WTC11 (cell line): ENCODE results near the gene SH3GL1. TPM values are rescaled to one million over a fixed set of nuclear protein-coding genes. Genes with fewer than 3 reads are reported as not detected.
A peak's percentile ranks its signal among the peaks of the same experiment; 100 is the strongest.

Experiments used
- ATAC-seq: fragments of 200-7000 bp; cut with Tn5 transposase; 2 replicates; pipeline ENCODE4 v1.10.0; 2021; ENCODE audit warnings: mild to moderate bottlenecking, moderate library complexity
- CTCF ChIA-PET: fragments of 300-600 bp; sonication (Branson Sonifier 250); formaldehyde crosslinking; loops from one replicate; lab custom pipeline; 2021; ENCODE audit warnings: antibody characterized with exemption; lab: Charles Lee
- POLR2A ChIA-PET: fragments of 350-600 bp; sonication (Branson Sonifier 250); formaldehyde crosslinking; loops from one replicate; lab custom pipeline; 2021; ENCODE audit warnings: antibody characterized with exemption; lab: Charles Lee
- DNase-seq: peaks from one replicate; pipeline ENCODE4 v3.0.0; 2021; ENCODE audit warnings: low spot score
- H3K27ac Mint-ChIP-seq: 2 replicates; pipeline ENCODE4 v1.8.0; 2021; ENCODE audit warnings: mixed read lengths
- H3K27me3 Mint-ChIP-seq: 2 replicates; pipeline ENCODE4 v1.8.0; 2021; ENCODE audit warnings: low read depth, mild to moderate bottlenecking, moderate library complexity, mixed read lengths
- H3K36me3 Mint-ChIP-seq: 2 replicates; pipeline ENCODE4 v1.8.0; 2021; ENCODE audit warnings: mixed read lengths
- H3K4me1 Mint-ChIP-seq: 2 replicates; pipeline ENCODE4 v1.8.0; 2022; ENCODE audit warnings: mixed read lengths
- H3K4me3 Mint-ChIP-seq: 2 replicates; pipeline ENCODE4 v1.8.0; 2021; ENCODE audit warnings: mild to moderate bottlenecking, moderate library complexity, mixed read lengths
- H3K9me3 Mint-ChIP-seq: 2 replicates; pipeline ENCODE4 v1.8.0; 2021; ENCODE audit warnings: mixed read lengths
- ATF1 ChIP-seq: sonication (generic); formaldehyde crosslinking; IDR thresholded peaks from 2 replicates; pipeline ENCODE4 v1.8.1; 2023; ENCODE audit warnings: mild to moderate bottlenecking, moderate library complexity, missing genetic modification reagents
- CREB1 ChIP-seq: sonication (generic); formaldehyde crosslinking; IDR thresholded peaks from 2 replicates; pipeline ENCODE4 v1.8.0; 2023; ENCODE audit warnings: mild to moderate bottlenecking, missing genetic modification reagents
- CREM ChIP-seq: sonication (generic); formaldehyde crosslinking; IDR thresholded peaks from 2 replicates; pipeline ENCODE4 v1.8.1; 2022; ENCODE audit warnings: mild to moderate bottlenecking, missing genetic modification reagents, moderate library complexity
- ELF4 ChIP-seq: sonication (generic); formaldehyde crosslinking; IDR thresholded peaks from 2 replicates; pipeline ENCODE4 v1.8.1; 2022; ENCODE audit warnings: low read depth, mild to moderate bottlenecking, moderate library complexity, missing genetic modification reagents
- FOXK1 ChIP-seq: sonication (generic); formaldehyde crosslinking; IDR thresholded peaks from 2 replicates; pipeline ENCODE4 v1.8.0; 2022; ENCODE audit warnings: mild to moderate bottlenecking, moderate library complexity, missing genetic modification reagents
- GTF2I ChIP-seq: fragments of 250-450 bp; sonication (Bioruptor Pico); conservative IDR thresholded peaks from 2 replicates; pipeline ENCODE4 v1.4.0; 2021; ENCODE audit warnings: mild to moderate bottlenecking
- KAT7 ChIP-seq: sonication (generic); formaldehyde crosslinking; IDR thresholded peaks from 2 replicates; pipeline ENCODE4 v1.8.1; 2023; ENCODE audit warnings: missing genetic modification reagents, mild to moderate bottlenecking, borderline replicate concordance
- MXD4 ChIP-seq: fragments of 250-450 bp; sonication (Bioruptor Pico); IDR thresholded peaks from 2 replicates; pipeline ENCODE4 v1.8.0; 2021; ENCODE audit warnings: mild to moderate bottlenecking, moderate library complexity, borderline replicate concordance
- NFATC4 ChIP-seq: fragments of 250-450 bp; sonication (Bioruptor Pico); IDR thresholded peaks from 2 replicates; pipeline ENCODE4 v1.9.0; 2021; ENCODE audit warnings: mild to moderate bottlenecking
- NR2C2 ChIP-seq: sonication (generic); formaldehyde crosslinking; IDR thresholded peaks from 2 replicates; pipeline ENCODE4 v1.8.0; 2022; ENCODE audit warnings: mild to moderate bottlenecking, missing genetic modification reagents
- PRRX2 ChIP-seq: fragments of 250-450 bp; sonication (Bioruptor Pico); IDR thresholded peaks from 2 replicates; pipeline ENCODE4 v1.8.0; 2021; ENCODE audit warnings: mild to moderate bottlenecking
- RELA ChIP-seq: sonication (generic); formaldehyde crosslinking; IDR thresholded peaks from 2 replicates; pipeline ENCODE4 v1.8.1; 2022; ENCODE audit warnings: missing genetic modification reagents, mild to moderate bottlenecking, borderline replicate concordance
- SP1 ChIP-seq: sonication (generic); formaldehyde crosslinking; conservative IDR thresholded peaks from 2 replicates; pipeline ENCODE4 v1.8.1; 2022; ENCODE audit warnings: missing genetic modification reagents
- TP53 ChIP-seq: sonication (generic); formaldehyde crosslinking; IDR thresholded peaks from 2 replicates; pipeline ENCODE4 v1.8.1; 2023; ENCODE audit warnings: mild to moderate bottlenecking, missing genetic modification reagents
- USF2 ChIP-seq: sonication (generic); formaldehyde crosslinking; IDR thresholded peaks from 2 replicates; pipeline ENCODE4 v1.8.1; 2023; ENCODE audit warnings: mild to moderate bottlenecking, missing genetic modification reagents, moderate library complexity
- ZNF317 ChIP-seq: sonication (generic); formaldehyde crosslinking; IDR thresholded peaks from 2 replicates; pipeline ENCODE4 v1.8.1; 2023; ENCODE audit warnings: low read depth, mild to moderate bottlenecking, moderate library complexity, missing genetic modification reagents, borderline replicate concordance
- ZNF512 ChIP-seq: sonication (generic); formaldehyde crosslinking; IDR thresholded peaks from 2 replicates; pipeline ENCODE4 v1.8.1; 2022; ENCODE audit warnings: missing genetic modification reagents, borderline replicate concordance
- total RNA-seq: library from RNA; stranded (reverse); gene quantifications from 3 replicates; pipeline ENCODE4 v1.2.3, GENCODE V29; 2021
- TF ChIP-seq, protein P1 (sequence below): sonication (generic); formaldehyde crosslinking; IDR thresholded peaks from 2 replicates; pipeline ENCODE4 v1.8.0; 2023; ENCODE audit warnings: missing genetic modification reagents
- TF ChIP-seq, protein P2 (sequence below): sonication (generic); formaldehyde crosslinking; IDR thresholded peaks from 2 replicates; pipeline ENCODE4 v1.8.0; 2022; ENCODE audit warnings: mild to moderate bottlenecking, missing genetic modification reagents
- TF ChIP-seq, protein P3 (sequence below): fragments of 250-450 bp; sonication (Bioruptor Pico); IDR thresholded peaks from 2 replicates; pipeline ENCODE4 v1.9.0; 2021; ENCODE audit warnings: mild to moderate bottlenecking, borderline replicate concordance
- TF ChIP-seq, protein P4 (sequence below): sonication (generic); formaldehyde crosslinking; conservative IDR thresholded peaks from 2 replicates; pipeline ENCODE4 v1.8.1; 2022; ENCODE audit warnings: mild to moderate bottlenecking, missing genetic modification reagents

SH3GL1 gene
- total RNA-seq, 1 experiment from 2014 or later, result 109 TPM

GRCh38 chr19:4342314-4342614 is 58.1 kb downstream of the SH3GL1 start:
- ChIA-PET CTCF (interaction anchor here (0.5 to 5.7 kb wide), 33 partner anchors 9 to 355 kb away, joined by 3 to 111 read pairs (median 4); partner anchors contain the start of genes CHAF1A, FSD1, PLIN5 and SH3GL1), POLR2A (interaction anchor here (0.6 to 2.2 kb wide), 21 partner anchors 8 to 128 kb away, joined by 3 to 17 read pairs (median 5); partner anchors contain the start of genes CHAF1A, FSD1, SH3GL1 and YJU2)
- DNase-seq, result no peak
- peak overlapping the region; percentile 85 for H3K4me3 Mint-ChIP-seq
- no peak for TF ChIP-seq ELF4 (CRISPR knock-in tag)
- TF ChIP-seq CREM, result no peak
- no peak for TF ChIP-seq NFATC4 (CRISPR knock-in tag)
- TF ChIP-seq, protein P1, sequence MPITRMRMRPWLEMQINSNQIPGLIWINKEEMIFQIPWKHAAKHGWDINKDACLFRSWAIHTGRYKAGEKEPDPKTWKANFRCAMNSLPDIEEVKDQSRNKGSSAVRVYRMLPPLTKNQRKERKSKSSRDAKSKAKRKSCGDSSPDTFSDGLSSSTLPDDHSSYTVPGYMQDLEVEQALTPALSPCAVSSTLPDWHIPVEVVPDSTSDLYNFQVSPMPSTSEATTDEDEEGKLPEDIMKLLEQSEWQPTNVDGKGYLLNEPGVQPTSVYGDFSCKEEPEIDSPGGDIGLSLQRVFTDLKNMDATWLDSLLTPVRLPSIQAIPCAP, result no peak
- no peak for TF ChIP-seq SP1 (CRISPR knock-in tag)
- TF ChIP-seq MXD4 (CRISPR knock-in tag), result no peak
- peak overlapping the region; percentile 97 for H3K27ac Mint-ChIP-seq
- peaks cover 16% of the 10 kb centered on the region for H3K36me3 Mint-ChIP-seq
- no peak for ATAC-seq
- H3K27me3 Mint-ChIP-seq, result peaks cover 12% of the 10 kb centered on the region
- peaks cover 17% of the 10 kb centered on the region for H3K4me1 Mint-ChIP-seq
- H3K9me3 Mint-ChIP-seq, result no peaks in the 10 kb centered on the region

DNA sequence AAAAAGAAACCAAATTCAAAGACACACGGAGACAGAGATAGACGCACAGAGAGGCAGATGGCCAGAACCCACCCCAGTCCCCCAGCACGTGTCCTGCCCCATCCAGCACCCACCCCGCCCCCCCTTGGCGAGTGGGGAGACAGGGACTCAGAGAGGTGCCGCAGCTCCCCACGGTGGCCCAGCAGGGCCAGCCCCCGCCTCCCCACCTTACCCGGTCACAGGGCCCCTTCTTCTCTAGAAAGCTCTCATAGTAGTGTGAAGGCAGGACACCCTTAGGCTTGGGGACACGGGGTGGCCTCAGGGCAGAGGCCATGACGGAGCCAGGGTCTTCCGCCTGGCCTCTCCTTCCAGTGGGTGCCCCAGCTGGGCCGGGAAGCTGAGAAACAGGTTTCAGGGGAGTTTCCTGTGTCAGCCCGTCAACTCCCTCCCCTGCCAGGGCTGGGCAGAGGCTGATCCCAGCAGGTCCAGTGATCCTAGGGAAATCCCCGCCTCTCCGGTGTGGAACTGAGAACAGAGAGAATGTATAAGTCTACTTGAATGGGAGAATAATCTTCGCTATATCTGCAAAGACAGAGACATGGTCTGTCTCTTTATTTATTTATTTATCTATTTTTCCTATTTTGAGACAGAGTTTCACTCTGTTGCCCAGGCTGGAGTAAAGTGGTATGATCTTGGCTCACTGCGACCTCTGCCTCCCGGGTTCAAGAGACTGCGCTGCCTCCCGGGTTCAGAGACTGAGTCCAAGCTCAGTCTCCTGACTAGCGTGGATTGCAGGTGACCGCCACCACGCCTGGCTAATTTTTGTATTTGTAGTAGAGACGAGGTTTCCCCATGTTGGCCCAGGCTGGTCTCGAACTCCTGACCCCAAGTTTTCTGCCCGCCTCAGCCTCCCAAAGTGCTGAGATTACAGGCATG is 61.6 kb downstream of the SH3GL1 start, which contains the start of gene STAP2:
Gene STAP2 (minus strand): TSS at position 387 of the 915 bp plus-strand sequence. CDS start 74 bp downstream, at position 313.
- ChIA-PET POLR2A (interaction anchor here (1.0 kb wide), 1 partner anchor 11 kb away, joined by 4 read pairs; no protein-coding TSS in a partner anchor), CTCF (interaction anchor here (0.6 to 3.9 kb wide), 6 partner anchors 14 to 185 kb away, joined by 3 to 29 read pairs (median 4); no protein-coding TSS in a partner anchor)
- H3K4me3 Mint-ChIP-seq, result peak within 1 kb of the TSS; percentile 67
- ATAC-seq (no peak), DNase-seq (peak; percentile 52)
- TF ChIP-seq ELF4 (CRISPR knock-in tag), result no peak
- no peak for TF ChIP-seq RELA (CRISPR knock-in tag)
- TF ChIP-seq PRRX2 (CRISPR knock-in tag), result no peak
- TF ChIP-seq MXD4 (CRISPR knock-in tag), result no peak
- peaks cover 15% of the 10 kb centered on the region for H3K4me1 Mint-ChIP-seq
- peaks cover 23% of the 10 kb centered on the region for H3K27me3 Mint-ChIP-seq
- peaks cover 16% of the 10 kb centered on the region for H3K9me3 Mint-ChIP-seq
- peaks cover 18% of the 10 kb centered on the region for H3K36me3 Mint-ChIP-seq
- H3K27ac Mint-ChIP-seq, result peak within 1 kb of the TSS; percentile 65

GRCh38 chr19:4337906-4338440 is 62.4 kb downstream of the SH3GL1 start:
- ChIA-PET POLR2A (interaction anchor here (1.0 kb wide), 1 partner anchor 10 kb away, joined by 4 read pairs; no protein-coding TSS in a partner anchor), CTCF (interaction anchor here (1.0 to 3.9 kb wide), 5 partner anchors 15 to 186 kb away, joined by 3 to 29 read pairs (median 5); no protein-coding TSS in a partner anchor)
- peak overlapping the region; percentile 67 for H3K4me3 Mint-ChIP-seq
- peak overlapping the region; percentile 65 for H3K27ac Mint-ChIP-seq
- no peak for ATAC-seq
- no peak for DNase-seq
- H3K36me3 Mint-ChIP-seq, result peaks cover 18% of the 10 kb centered on the region
- H3K4me1 Mint-ChIP-seq, result peaks cover 15% of the 10 kb centered on the region
- peaks cover 24% of the 10 kb centered on the region for H3K27me3 Mint-ChIP-seq
- peaks cover 16% of the 10 kb centered on the region for H3K9me3 Mint-ChIP-seq
- TF ChIP-seq FOXK1 (CRISPR knock-in tag) (no peak), USF2 (CRISPR knock-in tag) (no peak), NR2C2 (CRISPR knock-in tag) (no peak), GTF2I (CRISPR knock-in tag) (no peak), ZNF317 (CRISPR knock-in tag) (no peak), CREB1 (no peak), ZNF512 (CRISPR knock-in tag) (no peak), TP53 (no peak), KAT7 (no peak), ATF1 (CRISPR knock-in tag) (no peak)
- TF ChIP-seq, protein P2, sequence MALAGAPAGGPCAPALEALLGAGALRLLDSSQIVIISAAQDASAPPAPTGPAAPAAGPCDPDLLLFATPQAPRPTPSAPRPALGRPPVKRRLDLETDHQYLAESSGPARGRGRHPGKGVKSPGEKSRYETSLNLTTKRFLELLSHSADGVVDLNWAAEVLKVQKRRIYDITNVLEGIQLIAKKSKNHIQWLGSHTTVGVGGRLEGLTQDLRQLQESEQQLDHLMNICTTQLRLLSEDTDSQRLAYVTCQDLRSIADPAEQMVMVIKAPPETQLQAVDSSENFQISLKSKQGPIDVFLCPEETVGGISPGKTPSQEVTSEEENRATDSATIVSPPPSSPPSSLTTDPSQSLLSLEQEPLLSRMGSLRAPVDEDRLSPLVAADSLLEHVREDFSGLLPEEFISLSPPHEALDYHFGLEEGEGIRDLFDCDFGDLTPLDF (CRISPR knock-in tag), result no peak
- TF ChIP-seq, protein P3, sequence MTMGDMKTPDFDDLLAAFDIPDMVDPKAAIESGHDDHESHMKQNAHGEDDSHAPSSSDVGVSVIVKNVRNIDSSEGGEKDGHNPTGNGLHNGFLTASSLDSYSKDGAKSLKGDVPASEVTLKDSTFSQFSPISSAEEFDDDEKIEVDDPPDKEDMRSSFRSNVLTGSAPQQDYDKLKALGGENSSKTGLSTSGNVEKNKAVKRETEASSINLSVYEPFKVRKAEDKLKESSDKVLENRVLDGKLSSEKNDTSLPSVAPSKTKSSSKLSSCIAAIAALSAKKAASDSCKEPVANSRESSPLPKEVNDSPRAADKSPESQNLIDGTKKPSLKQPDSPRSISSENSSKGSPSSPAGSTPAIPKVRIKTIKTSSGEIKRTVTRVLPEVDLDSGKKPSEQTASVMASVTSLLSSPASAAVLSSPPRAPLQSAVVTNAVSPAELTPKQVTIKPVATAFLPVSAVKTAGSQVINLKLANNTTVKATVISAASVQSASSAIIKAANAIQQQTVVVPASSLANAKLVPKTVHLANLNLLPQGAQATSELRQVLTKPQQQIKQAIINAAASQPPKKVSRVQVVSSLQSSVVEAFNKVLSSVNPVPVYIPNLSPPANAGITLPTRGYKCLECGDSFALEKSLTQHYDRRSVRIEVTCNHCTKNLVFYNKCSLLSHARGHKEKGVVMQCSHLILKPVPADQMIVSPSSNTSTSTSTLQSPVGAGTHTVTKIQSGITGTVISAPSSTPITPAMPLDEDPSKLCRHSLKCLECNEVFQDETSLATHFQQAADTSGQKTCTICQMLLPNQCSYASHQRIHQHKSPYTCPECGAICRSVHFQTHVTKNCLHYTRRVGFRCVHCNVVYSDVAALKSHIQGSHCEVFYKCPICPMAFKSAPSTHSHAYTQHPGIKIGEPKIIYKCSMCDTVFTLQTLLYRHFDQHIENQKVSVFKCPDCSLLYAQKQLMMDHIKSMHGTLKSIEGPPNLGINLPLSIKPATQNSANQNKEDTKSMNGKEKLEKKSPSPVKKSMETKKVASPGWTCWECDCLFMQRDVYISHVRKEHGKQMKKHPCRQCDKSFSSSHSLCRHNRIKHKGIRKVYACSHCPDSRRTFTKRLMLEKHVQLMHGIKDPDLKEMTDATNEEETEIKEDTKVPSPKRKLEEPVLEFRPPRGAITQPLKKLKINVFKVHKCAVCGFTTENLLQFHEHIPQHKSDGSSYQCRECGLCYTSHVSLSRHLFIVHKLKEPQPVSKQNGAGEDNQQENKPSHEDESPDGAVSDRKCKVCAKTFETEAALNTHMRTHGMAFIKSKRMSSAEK (CRISPR knock-in tag), result no peak
- TF ChIP-seq, protein P4, sequence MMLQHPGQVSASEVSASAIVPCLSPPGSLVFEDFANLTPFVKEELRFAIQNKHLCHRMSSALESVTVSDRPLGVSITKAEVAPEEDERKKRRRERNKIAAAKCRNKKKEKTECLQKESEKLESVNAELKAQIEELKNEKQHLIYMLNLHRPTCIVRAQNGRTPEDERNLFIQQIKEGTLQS (CRISPR knock-in tag), result no peak
